Measurements from ENCODE around the gene PLCD4.

Gene PLCD4

GRCh38 chr2:218671097-218671653 lies 63.5 kb downstream of the PLCD4 start:
- no peak for DNase-seq

GRCh38 chr2:218671654-218672566 lies 64.2 kb downstream of the PLCD4 start, which contains the start of the genes RNF25 and STK36:
Gene RNF25 (minus strand): TSS chr2:218672002. CDS start chr2:218671970, 32 bp downstream.
Gene STK36 (plus strand): TSS chr2:218672086. CDS start chr2:218672830, 744 bp downstream.
- DNase-seq = peak; percentile 78 to 85

DNA sequence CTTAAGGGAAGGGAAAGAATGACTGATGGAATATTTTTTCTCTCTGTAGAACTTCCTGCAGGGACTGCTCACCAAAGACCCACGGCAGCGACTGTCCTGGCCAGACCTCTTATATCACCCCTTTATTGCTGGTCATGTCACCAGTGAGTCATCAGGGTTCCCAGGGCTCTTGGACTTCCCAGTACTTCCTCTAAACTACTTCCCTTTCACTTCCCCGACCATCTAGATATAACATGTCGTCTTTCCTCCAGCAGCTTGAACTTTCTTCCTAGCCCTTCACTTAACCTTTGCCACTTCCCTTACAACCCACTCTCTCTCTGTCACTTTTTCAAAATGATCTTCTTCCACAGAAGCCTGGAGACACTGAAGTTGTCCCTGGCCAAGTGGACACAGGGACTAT lies 71.4 kb downstream of the PLCD4 start:
- DNase-seq = peak in 1 of 2 donors; percentile 50

DNA sequence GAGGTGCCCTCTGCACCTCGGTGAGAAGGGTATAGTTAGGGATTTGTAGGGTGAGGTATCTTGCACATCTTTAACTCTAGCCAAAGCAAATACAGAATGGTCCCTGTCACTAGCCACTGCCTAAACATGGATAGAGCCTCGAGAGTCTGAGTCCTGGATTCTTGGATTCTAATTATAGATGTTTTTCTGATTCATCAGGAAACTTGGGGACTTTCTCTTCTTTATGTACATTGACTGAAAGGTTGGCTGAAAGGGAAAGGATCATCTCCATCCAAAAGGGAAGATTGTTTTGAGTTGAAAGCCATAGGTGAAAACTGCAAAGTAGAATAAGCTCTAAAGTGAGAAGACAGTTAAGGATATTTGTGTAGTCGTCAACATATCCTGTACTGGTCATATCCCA lies 72.4 kb downstream of the PLCD4 start:
- DNase-seq = no peak

Measured in CD4-positive, alpha-beta T cell treated with Interferon alpha-2 for 1 hour (primary cell).